Measurements from ENCODE around the gene MAP6.

MAP6 gene

DNA sequence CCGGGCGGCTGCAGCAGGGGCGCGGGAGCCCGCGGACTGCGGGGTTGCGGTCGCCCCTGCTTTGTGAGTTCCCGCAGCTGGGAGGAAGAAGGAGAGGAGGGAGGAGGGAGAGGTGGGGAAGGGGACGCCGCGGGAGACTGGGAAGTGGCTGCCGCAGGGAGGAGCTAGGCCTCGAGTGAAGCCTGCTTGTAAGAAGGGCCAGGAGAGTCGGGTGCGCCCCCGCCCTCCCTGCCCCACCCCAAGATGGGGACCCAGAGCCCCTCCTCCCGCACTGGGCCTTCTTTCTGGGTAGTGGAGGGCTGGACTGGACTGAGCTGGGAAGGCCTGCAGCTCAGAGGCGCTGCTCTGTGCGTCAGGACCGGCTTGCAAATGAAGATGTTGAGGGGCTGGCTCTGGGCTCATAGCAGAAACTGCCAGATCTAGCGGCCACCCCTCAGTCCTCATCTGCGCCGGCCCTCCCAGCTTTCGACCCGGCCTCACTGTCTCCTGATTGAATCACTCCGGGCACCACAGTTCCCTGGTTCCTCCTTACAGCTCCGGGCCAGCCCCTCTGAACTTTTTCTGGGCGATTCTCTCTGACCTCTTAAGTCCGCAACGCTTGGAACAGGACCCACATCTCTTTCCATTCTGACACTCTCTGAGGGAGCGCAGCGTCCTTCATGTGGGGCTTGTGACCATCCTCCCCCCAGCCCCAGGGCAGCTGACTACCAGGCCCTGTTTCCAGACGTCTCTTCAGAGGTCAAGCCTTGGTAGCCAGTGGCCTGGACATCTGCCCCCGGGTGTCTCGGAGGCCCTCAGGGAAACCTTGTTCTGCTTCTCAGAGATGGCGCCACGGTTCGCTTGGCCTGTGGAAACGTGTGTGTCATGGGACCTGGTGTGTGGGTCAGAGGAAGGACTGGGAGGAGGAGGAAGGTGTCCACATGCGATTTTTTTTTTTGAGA, 84.8 kb downstream of the MAP6 start:
- H3K4me3 ChIP-seq (ENCODE audit: low read length) = peak overlapping the region; percentile 51; the same call in 1 of the 2 replicates
- no peak for TF ChIP-seq ZNF274 (IDR thresholded peaks at IDR 0.05; ENCODE audit: low read depth, low read length)

DNA sequence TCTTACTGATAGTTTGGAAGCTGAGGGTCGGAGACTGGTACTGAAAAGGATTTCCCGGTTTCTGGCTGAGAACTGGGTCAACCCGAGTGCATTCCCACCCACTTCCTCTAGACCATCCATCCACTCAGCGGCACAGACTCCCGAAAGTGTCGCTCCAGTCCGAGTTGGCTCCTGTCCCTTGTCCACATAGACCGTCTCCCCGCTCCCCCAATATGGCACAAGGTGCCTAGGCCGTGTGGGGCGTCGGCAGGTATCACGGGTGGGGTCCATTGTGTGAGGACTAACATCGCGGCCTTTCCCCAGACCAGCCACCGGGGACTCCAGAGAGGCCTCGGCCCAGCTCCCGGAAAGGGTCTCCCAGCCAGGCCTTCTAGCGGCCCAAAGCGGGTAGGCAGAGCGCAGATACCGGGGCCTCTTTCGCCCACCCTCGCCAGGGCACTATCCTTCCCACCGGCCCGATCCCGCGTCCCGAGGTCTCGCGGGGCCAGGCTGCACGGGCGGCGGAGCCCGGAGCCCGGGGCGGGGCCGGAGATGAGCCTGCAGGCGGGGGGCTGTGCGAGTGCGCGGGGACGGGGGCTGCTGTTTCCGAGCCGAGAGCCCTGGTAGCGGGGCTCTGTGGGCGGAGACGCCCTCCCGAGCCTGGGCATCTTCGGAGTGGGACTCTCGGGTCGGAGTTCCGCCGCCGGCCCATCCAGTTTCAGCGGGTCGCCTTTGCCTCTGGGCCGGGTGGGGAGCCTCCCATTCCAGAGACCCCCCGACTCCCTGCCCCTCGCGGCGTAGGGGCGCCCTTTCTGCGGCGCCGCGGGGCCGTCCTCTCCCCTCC, 85.7 kb downstream of the MAP6 start:
- no peak for TF ChIP-seq ZNF274 (IDR thresholded peaks at IDR 0.05; ENCODE audit: low read depth, low read length)
- H3K4me3 ChIP-seq (ENCODE audit: low read length) = peak overlapping the region; percentile 51; the same call in 1 of the 2 replicates

DNA sequence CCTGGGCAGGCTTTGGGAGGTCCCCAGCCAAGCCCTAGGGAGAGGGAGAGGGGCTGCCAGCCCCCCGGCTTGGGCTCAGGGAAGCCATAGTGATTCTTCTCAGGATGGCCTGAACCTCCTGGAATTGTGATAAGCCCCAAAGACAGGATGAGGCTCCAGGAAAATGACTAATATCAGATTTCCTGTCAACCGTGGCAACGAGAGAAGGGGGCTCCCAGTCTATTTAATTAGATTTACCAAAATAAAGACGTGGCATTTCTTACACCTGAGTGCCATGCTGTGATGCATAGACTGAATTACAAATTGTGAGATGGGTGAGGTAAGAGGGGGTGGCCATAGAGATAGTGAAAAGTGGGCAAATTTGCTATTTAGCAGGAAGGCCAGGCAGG, 86.3 kb downstream of the MAP6 start:
- no peak for TF ChIP-seq ZNF274 (IDR thresholded peaks at IDR 0.05; ENCODE audit: low read depth, low read length)
- no peak overlapping the region; the same call in 1 of the 2 replicates for H3K4me3 ChIP-seq (ENCODE audit: low read length)

DNA sequence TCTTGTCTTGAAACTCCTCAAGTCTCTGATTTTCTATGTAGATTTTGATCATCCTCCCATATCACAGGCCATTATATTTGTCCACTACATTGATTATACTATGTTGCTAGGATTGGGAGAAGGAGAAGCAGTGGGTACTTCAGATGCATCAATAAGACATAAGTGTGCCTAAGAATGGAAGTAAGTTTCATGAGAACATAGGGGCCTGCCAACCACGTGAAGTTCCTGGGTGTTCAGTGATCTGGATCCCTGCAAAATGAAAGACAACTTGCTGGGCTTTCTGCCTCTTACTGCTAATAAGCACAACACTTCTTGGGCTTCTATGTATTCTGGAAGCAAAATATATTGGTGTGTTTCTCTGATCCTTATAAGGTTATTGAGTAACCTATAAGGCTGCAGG, 89.0 kb downstream of the MAP6 start:
- TF ChIP-seq ZNF274 (IDR thresholded peaks at IDR 0.05; ENCODE audit: low read depth, low read length) = no peak
- no peak overlapping the region for H3K4me3 ChIP-seq (ENCODE audit: low read length)

DNA sequence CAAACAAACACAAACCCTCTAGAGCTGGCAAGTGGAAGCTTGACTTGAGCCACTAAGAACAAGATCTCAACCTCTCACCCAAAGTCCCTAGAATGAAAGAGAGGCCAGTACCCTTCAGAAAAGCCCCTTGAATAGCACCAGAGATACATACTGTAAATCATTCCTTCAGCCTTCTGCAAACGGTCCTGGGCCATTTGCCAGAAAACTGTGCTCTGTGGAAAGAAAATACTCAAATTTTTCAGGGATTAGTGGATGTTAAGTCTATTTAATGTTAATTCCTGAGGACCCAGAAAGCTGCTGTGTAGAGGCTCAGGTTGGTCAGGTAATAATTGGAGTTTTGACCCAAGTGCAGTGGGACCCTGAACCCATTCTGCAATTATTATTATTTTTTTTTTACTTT, 89.9 kb downstream of the MAP6 start:
- no peak overlapping the region for H3K4me3 ChIP-seq (ENCODE audit: low read length)
- no peak for TF ChIP-seq ZNF274 (IDR thresholded peaks at IDR 0.05; ENCODE audit: low read depth, low read length)

DNA sequence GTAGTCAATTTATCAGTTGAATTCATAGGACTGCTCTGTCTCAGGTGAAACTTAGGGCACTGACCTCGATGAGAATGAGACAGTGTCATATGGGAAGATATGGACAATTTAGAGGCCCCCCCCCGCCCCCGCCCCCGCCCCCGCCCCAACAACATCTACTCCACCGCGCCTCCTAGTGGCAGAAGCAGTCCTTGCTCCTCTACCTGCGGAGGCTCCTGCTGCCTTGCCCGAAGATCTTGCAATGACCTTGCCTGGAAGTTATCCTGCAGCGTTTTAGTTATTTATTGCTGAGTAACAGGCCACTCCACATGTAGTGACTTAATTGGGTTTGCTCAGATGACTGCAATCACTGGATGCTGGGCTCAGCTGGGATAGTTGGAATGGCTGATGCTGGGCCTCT, 91.6 kb downstream of the MAP6 start:
- TF ChIP-seq ZNF274 (IDR thresholded peaks at IDR 0.05; ENCODE audit: low read depth, low read length) = no peak
- H3K4me3 ChIP-seq (ENCODE audit: low read length) = no peak overlapping the region

DNA sequence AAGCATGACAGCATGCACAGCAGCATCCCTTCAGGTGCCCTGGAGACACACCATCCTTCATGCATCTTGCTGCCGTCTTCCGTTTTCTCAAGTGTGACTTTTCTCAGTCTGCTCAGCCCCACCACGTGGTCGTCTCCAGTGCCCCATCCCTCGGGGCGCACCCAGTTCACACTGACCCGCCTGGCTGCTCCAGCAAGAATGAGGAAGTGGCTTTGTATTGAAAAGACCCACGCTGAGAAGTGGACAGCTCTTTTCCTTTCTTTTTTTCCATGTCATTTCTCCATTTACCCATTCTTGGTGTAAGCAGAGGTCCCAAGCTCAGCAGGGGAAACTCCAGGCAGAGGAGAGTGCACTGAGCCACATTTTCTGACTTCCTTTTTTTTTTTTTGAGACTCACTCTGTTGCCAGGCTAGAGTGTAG, 92.3 kb downstream of the MAP6 start:
- H3K4me3 ChIP-seq (ENCODE audit: low read length) = no peak overlapping the region
- TF ChIP-seq ZNF274 (IDR thresholded peaks at IDR 0.05; ENCODE audit: low read depth, low read length) = no peak

DNA sequence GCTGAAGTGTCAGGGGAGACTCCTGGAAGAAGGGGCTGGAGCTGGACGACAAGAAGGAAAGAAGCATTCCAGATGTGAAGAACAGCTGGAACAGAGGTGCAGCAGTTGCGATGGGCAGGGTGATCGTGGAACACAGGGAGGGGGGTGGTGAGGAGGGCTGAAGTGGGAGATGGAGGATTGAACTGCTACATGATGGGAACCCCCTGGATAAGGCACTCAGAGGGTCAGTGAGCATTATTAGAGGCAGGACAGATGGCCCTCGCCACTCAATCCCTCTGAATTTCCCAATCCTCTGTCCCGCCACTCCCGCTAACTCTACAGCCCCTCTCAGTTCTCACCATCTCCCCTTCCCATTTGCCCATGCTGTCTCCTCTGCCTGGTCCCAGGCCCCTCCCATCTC, 92.8 kb downstream of the MAP6 start:
- no peak for TF ChIP-seq ZNF274 (IDR thresholded peaks at IDR 0.05; ENCODE audit: low read depth, low read length)
- H3K4me3 ChIP-seq (ENCODE audit: low read length) = no peak overlapping the region

DNA sequence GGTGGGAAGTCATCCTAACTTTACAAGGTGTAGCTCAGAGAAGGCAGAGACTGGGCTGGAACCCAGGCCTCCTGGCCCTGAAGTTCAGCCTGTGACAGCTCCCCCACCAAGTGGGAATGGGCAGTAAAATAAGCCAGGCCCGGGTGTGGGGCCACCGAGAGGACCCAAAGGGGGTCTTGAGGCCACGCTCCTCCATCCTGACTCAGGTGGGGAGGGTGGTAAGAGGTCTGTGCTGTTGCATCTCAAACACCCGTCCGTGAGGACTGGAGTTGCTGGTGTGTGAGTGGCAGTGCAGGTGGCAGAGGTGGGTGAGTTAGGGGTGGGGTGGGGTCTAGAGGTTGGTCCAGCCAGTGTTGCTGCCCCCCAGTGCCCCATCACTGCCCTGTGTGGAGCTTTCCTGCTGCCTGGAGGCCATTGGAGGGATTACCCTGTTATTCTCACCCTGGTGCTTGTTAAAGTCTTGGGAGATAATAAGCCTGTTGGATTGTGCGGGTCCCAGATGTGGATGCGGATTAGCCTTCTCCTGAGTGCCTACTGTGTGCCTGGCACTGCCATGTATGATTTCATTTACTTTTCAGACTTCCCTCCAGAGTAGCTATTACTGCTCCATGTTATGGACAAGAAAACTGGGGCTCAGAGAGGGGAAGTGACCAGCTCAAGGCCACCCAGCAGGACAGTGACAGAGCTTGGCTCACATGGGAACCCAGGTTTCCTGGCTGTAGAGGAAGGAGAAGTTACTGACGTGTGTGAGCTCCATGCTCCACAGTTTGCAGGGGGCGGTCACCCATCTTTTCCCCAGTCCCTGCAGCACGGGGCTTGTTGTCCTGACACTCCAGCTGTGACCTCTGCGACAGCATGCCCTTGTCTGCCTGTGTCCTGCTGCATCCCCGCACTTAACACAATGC, 93.9 kb downstream of the MAP6 start:
- H3K4me3 ChIP-seq (ENCODE audit: low read length) = no peak overlapping the region
- TF ChIP-seq ZNF274 (IDR thresholded peaks at IDR 0.05; ENCODE audit: low read depth, low read length) = no peak

DNA sequence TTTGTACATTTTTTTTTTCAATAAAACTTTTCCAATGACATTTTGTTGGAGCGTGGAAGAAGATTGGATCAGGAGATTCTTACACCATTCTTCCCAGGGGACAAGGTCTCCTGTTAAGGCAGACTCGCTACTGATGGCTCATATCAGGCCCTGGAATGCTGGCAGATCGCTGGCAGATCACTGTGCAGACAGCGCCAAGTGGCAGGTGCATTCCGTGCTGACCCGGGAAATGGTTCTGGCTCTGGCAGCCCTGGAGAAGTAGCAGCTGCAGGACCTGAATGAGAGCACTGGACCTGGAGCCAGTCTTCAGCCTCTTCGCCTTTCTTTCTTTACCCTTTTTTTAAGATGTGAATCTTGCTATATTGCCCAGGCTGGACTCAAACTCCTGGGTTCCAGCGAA, 96.1 kb downstream of the MAP6 start:
- no peak overlapping the region for H3K4me3 ChIP-seq (ENCODE audit: low read length)
- TF ChIP-seq ZNF274 (IDR thresholded peaks at IDR 0.05; ENCODE audit: low read depth, low read length) = no peak

DNA sequence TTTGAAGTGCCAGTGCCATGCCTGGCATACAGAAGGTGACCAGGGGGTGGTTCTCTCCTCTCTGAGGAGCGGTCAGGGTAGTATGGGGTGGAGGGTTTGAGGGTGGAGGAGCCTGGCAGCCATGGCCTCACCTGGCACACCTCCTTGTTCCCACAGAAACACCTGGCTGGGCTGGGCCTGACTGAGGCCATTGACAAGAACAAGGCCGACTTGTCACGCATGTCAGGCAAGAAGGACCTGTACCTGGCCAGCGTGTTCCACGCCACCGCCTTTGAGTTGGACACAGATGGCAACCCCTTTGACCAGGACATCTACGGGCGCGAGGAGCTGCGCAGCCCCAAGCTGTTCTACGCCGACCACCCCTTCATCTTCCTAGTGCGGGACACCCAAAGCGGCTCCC, 97.2 kb downstream of the MAP6 start:
- TF ChIP-seq ZNF274 (IDR thresholded peaks at IDR 0.05; ENCODE audit: low read depth, low read length) = no peak
- H3K4me3 ChIP-seq (ENCODE audit: low read length) = no peak overlapping the region

DNA sequence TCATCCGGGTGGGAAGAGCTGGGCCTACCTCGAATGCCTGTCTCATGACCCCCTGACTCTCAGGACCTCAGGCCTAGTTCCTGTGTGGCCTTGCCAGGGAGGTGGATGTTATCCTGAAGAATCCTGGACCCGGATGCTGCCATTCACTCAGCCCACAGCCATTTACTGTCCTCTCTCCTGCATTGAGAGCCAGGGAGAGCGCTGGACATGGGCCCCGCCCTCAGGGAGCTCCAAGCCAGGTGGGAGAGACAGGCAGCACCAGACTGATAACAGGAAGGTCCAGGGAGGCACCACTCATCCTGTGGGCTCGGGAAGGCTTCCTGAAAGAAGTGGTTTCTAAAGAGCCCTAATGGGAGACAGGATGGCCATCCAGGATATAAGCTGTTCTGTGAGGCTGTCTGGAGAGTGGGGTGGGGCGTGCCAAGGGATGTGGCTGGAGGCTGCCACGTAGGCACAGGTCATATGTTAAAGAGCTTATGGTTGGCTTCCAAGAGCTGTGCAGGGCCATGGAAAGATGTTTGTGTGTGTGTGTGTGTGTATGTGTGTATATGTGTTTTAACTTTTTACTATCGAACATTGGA, 98.2 kb downstream of the MAP6 start:
- TF ChIP-seq ZNF274 (IDR thresholded peaks at IDR 0.05; ENCODE audit: low read depth, low read length) = no peak
- no peak overlapping the region for H3K4me3 ChIP-seq (ENCODE audit: low read length)

DNA sequence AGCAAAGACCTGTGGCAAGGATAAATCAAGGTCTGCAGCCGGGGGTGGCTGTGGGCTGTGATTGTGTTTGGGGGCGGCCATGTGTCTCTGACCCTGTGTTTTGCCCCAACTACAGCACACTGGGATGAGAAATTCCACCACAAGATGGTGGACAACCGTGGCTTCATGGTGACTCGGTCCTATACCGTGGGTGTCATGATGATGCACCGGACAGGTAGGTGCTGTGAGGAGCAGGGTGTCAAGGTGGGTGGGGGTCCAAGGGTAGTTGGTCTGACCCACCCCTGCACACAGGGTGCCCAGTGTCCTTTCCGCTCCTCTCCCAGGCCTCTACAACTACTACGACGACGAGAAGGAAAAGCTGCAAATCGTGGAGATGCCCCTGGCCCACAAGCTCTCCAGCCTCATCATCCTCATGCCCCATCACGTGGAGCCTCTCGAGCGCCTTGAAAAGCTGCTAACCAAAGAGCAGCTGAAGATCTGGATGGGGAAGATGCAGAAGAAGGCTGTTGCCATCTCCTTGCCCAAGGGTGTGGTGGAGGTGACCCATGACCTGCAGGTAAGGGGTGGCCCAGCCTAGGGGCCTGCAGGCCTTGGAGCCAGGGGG, 100.1 kb downstream of the MAP6 start:
- H3K4me3 ChIP-seq (ENCODE audit: low read length) = no peak overlapping the region
- no peak for TF ChIP-seq ZNF274 (IDR thresholded peaks at IDR 0.05; ENCODE audit: low read depth, low read length)
